GM12878 (cell line): Measurements from ENCODE around the gene MDM1. TPM values are rescaled to one million over a fixed set of nuclear protein-coding genes. Genes with fewer than 3 reads are reported as not detected.

Experiments
- ATAC-seq: fragments of 200-7000 bp; cut with Tn5 transposase; 3 replicates; pipeline ENCODE4 v1.9.1; 2020; ENCODE audit warnings: mild to moderate bottlenecking, moderate library complexity
- BruUV-seq: library from RNA; stranded (reverse); fragments of 400-500 nt; replicated peaks from 2 replicates; lab custom pipeline; 2021; lab: Mats Ljungman, UMichigan
- CTCF ChIA-PET: fragments of 300-600 bp; sonication (Branson Sonifier 250); formaldehyde crosslinking; extraction: SDS; loops from one replicate; lab custom pipeline; 2021; ENCODE audit warnings: inconsistent platforms; lab: Yijun Ruan, JAX
- POLR2A ChIA-PET: fragments of 350-600 bp; formaldehyde crosslinking; extraction: SDS; loops from one replicate; lab custom pipeline; 2021; ENCODE audit warnings: inconsistent platforms; lab: Charles Lee
- RAD21 ChIA-PET: fragments of 300-600 bp; sonication (Branson Sonifier 250); formaldehyde crosslinking; loops from one replicate; lab custom pipeline; 2023; ENCODE audit warnings: antibody characterized with exemption; ENCODE audit not compliant: unreplicated experiment; lab: Charles Lee
- SMC1A ChIA-PET: fragments of 300-600 bp; sonication (Branson Sonifier 250); formaldehyde crosslinking; loops from one replicate; lab custom pipeline; 2023; ENCODE audit not compliant: unreplicated experiment, uncharacterized antibody; lab: Charles Lee
- DNase-seq: peaks from one replicate; pipeline ENCODE4 v3.0.0-alpha.2; 2011; ENCODE audit warnings: low read depth, low spot score
- FAIRE-seq: peaks from 3 replicates; lab custom pipeline; 2011; peaks lifted over from hg19 to GRCh38; lab: Jason Lieb, UNC
- H2AFZ ChIP-seq: 2 replicates; pipeline ENCODE4 v1.6.0; 2011; ENCODE audit warnings: low read depth, low read length, control low read depth; ENCODE audit not compliant: control insufficient read depth
- H3K27ac ChIP-seq: 2 replicates; pipeline ENCODE4 v1.5.1; 2011; ENCODE audit warnings: control low read depth; ENCODE audit not compliant: control insufficient read depth, insufficient read depth
- H3K27me3 ChIP-seq, 2 experiments: replicated peaks in 1 of 2; 2 replicates each; pipeline versions ENCODE4 v1.6.0 to v1.6.1; 2011; ENCODE audit warnings: low read length in 1 of 2; ENCODE audit not compliant: control insufficient read depth in 2 of 2, insufficient read depth in 2 of 2
- H3K36me3 ChIP-seq, 2 experiments: 2 replicates each; pipeline ENCODE4 v1.5.1; 2011; ENCODE audit warnings: low read length in 1 of 2; ENCODE audit not compliant: control insufficient read depth in 2 of 2, insufficient read depth in 2 of 2
- H3K4me1 ChIP-seq: 2 replicates; pipeline ENCODE4 v1.6.1; 2011; ENCODE audit warnings: mild to moderate bottlenecking, low read length, moderate library complexity, mixed read lengths; ENCODE audit not compliant: control insufficient read depth, insufficient read depth
- H3K4me2 ChIP-seq: 2 replicates; pipeline ENCODE4 v1.6.0; 2011; ENCODE audit warnings: control low read depth; ENCODE audit not compliant: control insufficient read depth, insufficient read depth
- H3K4me3 ChIP-seq: fragments of 200-600 bp; sonication (generic); 2 replicates; pipeline ENCODE4 v1.5.1; 2016
- H3K79me2 ChIP-seq: 2 replicates; pipeline ENCODE4 v1.6.0; 2011; ENCODE audit warnings: low read length; ENCODE audit not compliant: control insufficient read depth, insufficient read depth
- H3K9ac ChIP-seq: 2 replicates; pipeline ENCODE4 v1.8.0; 2011; ENCODE audit warnings: low read length, control low read depth, mixed read lengths; ENCODE audit not compliant: control insufficient read depth, insufficient read depth
- H3K9me3 ChIP-seq: replicated peaks from 3 replicates; pipeline ENCODE4 v1.5.1; 2011; ENCODE audit warnings: mild to moderate bottlenecking, low read length; ENCODE audit not compliant: control insufficient read depth, insufficient read depth
- H4K20me1 ChIP-seq: 2 replicates; pipeline ENCODE4 v1.6.0; 2011; ENCODE audit not compliant: control insufficient read depth, insufficient read depth
- BHLHE40 ChIP-seq, 2 experiments: fragments of 450-650 bp in 1 of 2; IDR thresholded peaks; 2 replicates each; pipeline ENCODE4 v1.6.1; 2011 to 2017; ENCODE audit warnings: low read depth in 2 of 2, borderline replicate concordance in 1 of 2, improper control_type of control experiment in 1 of 2, low read length in 1 of 2, mild to moderate bottlenecking in 1 of 2
- CBX3 ChIP-seq: fragments of 200-600 bp; sonication (generic); IDR thresholded peaks from 2 replicates; pipeline ENCODE4 v1.6.1; 2016; ENCODE audit warnings: low read depth, borderline replicate concordance
- ESRRA ChIP-seq: IDR thresholded peaks from 2 replicates; pipeline ENCODE4 v1.6.1; 2012; ENCODE audit warnings: mild to moderate bottlenecking, low read length, improper control_type of control experiment
- WRNIP1 ChIP-seq: IDR thresholded peaks from 2 replicates; pipeline ENCODE4 v1.6.1; 2011; ENCODE audit warnings: low read depth, low read length, improper control_type of control experiment, borderline replicate concordance
- YY1 ChIP-seq: IDR thresholded peaks from 2 replicates; pipeline ENCODE4 v1.6.1; 2011; ENCODE audit warnings: low read depth, mild to moderate bottlenecking, low read length
- WGBS: methylation state at CpG from one replicate; pipeline ENCODE4 v1.1.6; 2016; ENCODE audit warnings: low lambda C conversion rate; ENCODE audit not compliant: insufficient replicate concordance, insufficient coverage; ENCODE audit errors: missing lambda C conversion rate; 5-methylcytosine and 5-hydroxymethylcytosine counted together
- in situ Hi-C: fragments of 300-500 bp; cut with MboI; formaldehyde crosslinking; loops from 9 replicates; pipeline ENCODE4 v1.14.3; 2018; ENCODE audit warnings: mixed read lengths
- intact Hi-C: fragments of 100-400 bp; cut with micrococcal nuclease; formaldehyde crosslinking; loops from one replicate; pipeline ENCODE4 v1.14.2; 2022; ENCODE audit not compliant: unreplicated experiment
- polyA plus RNA-seq, 11 experiments: library from polyadenylated mRNA; depleted of rRNA in 4 of 11; unstranded in 6 of 11; stranded (reverse) in 5 of 11; fragments of >200 nt; fragmentation: Nextera tagmentation in 4 of 11; fragmentation: Illumina TruSeq in 1 of 11; extraction: Ambion mirVana in 4 of 11; extraction: Trizol in 1 of 11; gene quantifications; 1 replicate in 1 of 11; 2 replicates in 10 of 11; pipeline versions ENCODE4 v1.2.1 to v1.2.3, GENCODE V29; 2011 to 2016; ENCODE audit warnings: inconsistent platforms in 2 of 11, missing spikeins in 2 of 11, low read depth in 1 of 11
- total RNA-seq, 4 experiments: library from RNA; depleted of rRNA in 3 of 4; stranded (reverse); fragments of >200 nt in 3 of 4; fragmentation: Illumina TruSeq in 1 of 4; extraction: Trizol in 1 of 4; gene quantifications; 2 replicates each; pipeline versions ENCODE4 v1.2.1 to v1.2.3, GENCODE V29; 2013 to 2021
- TF ChIP-seq, protein P1 (sequence below): fragments of 450-650 bp; formaldehyde crosslinking; IDR thresholded peaks from 2 replicates; pipeline ENCODE4 v1.4.0; 2022; ENCODE audit warnings: mild to moderate bottlenecking, moderate library complexity
- TF ChIP-seq, protein P2 (sequence below): IDR thresholded peaks from 2 replicates; pipeline ENCODE4 v1.6.1; 2011; ENCODE audit warnings: mild to moderate bottlenecking, low read depth, low read length, moderate library complexity; ENCODE audit not compliant: insufficient replicate concordance

MDM1 gene
- total and polyA plus RNA-seq, 10 of the 15 experiments (the other 5 are each of a cell fraction or from before 2014, with no cell fraction given): 10.1 to 25.3 (median 16.5) TPM

- POLR2A ChIA-PET: no interaction called here
- BruUV-seq: no TSS peak
- H3K27me3 ChIP-seq: no peaks in the 10 kb centered on the region
- ATAC-seq: no peak
- no peak within 1 kb of the TSS for H3K9ac ChIP-seq
- no peak within 1 kb of the TSS for H3K27ac ChIP-seq
- TF ChIP-seq BHLHE40 (IDR thresholded peaks at IDR 0.05; ENCODE audit: borderline replicate concordance in 1 of 2, low read depth in 2 of 2, low read length in 1 of 2): no peak
- TF ChIP-seq ESRRA: no peak
- TF ChIP-seq WRNIP1: no peak
- TF ChIP-seq YY1: no peak
- TF ChIP-seq, protein P1, sequence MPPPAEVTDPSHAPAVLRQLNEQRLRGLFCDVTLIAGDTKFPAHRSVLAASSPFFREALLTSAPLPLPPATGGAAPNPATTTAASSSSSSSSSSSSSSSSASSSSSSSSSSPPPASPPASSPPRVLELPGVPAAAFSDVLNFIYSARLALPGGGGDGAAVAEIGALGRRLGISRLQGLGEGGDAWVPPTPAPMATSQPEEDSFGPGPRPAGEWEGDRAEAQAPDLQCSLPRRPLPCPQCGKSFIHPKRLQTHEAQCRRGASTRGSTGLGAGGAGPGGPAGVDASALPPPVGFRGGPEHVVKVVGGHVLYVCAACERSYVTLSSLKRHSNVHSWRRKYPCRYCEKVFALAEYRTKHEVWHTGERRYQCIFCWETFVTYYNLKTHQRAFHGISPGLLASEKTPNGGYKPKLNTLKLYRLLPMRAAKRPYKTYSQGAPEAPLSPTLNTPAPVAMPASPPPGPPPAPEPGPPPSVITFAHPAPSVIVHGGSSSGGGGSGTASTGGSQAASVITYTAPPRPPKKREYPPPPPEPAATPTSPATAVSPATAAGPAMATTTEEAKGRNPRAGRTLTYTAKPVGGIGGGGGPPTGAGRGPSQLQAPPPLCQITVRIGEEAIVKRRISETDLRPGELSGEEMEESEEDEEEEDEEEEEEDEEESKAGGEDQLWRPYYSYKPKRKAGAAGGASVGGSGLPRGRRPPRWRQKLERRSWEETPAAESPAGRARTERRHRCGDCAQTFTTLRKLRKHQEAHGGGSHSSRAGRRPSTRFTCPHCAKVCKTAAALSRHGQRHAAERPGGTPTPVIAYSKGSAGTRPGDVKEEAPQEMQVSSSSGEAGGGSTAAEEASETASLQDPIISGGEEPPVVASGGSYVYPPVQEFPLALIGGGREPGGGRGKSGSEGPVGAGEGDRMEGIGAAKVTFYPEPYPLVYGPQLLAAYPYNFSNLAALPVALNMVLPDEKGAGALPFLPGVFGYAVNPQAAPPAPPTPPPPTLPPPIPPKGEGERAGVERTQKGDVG (CRISPR knock-in tag): no peak
- TF ChIP-seq, protein P2, sequence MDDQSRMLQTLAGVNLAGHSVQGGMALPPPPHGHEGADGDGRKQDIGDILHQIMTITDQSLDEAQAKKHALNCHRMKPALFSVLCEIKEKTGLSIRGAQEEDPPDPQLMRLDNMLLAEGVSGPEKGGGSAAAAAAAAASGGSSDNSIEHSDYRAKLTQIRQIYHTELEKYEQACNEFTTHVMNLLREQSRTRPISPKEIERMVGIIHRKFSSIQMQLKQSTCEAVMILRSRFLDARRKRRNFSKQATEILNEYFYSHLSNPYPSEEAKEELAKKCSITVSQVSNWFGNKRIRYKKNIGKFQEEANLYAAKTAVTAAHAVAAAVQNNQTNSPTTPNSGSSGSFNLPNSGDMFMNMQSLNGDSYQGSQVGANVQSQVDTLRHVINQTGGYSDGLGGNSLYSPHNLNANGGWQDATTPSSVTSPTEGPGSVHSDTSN: no peak
- TF ChIP-seq CBX3: no peak
- TF ChIP-seq, all 136 proteins: peak for 0
- no peak within 1 kb of the TSS for H3K4me2 ChIP-seq
- H3K9me3 ChIP-seq: no peaks in the 10 kb centered on the region
- FAIRE-seq: no peak
- ChIA-PET CTCF (no interaction called here), SMC1A (interaction anchor here (1.1 to 1.4 kb wide), 2 partner anchors 19 to 21 kb away, joined by 3 to 5 read pairs; no protein-coding TSS in a partner anchor), RAD21 (no interaction called here)
- 80% methylated on average over 7 of the region's 7 CpGs for WGBS
- H3K36me3 ChIP-seq: no peaks in the 10 kb centered on the region
- H3K4me3 ChIP-seq: no peak within 1 kb of the TSS
- no peak for DNase-seq
- H4K20me1 ChIP-seq: no peaks in the 10 kb centered on the region
- in situ Hi-C loops (no loop called here), intact Hi-C loops (no loop called here)
- H3K4me1 ChIP-seq: peaks cover 6% of the 10 kb centered on the region
- no peak within 1 kb of the TSS for H2AFZ ChIP-seq
- no peaks in the 10 kb centered on the region for H3K79me2 ChIP-seq
These were observed 78.7 kb downstream of the MDM1 start, which contains the start of gene IL22 for GRCh38 chr12:68253504-68253903. TSS of gene IL22 (minus strand) at chr12:68253604. CDS start at chr12:68253448, 156 bp downstream.
